Smooth muscle cell of the coronary artery (primary cell): ENCODE measurements around the gene FADS6. TPM values are rescaled to one million over a fixed set of nuclear protein-coding genes. Genes with fewer than 3 reads are reported as not detected.

Experiments
- total RNA-seq: library from RNA; depleted of rRNA; stranded (reverse); fragments of >200 nt; gene quantifications from 2 replicates; pipeline ENCODE4 v1.2.3, GENCODE V29; 2014; ENCODE audit warnings: low replicate concordance

FADS6 gene
- total RNA-seq, result not detected in 2 replicates

GRCh38 chr17:74892974-74893911 is at the start of gene FADS6:
Gene FADS6 (minus strand): TSS chr17:74893633. CDS start chr17:74893595, 38 bp downstream.

GRCh38 chr17:74935585-74936469 is 42.4 kb upstream of the FADS6 start, which contains the start of gene OTOP3:
Gene OTOP3 (plus strand): TSS chr17:74935898. CDS start chr17:74935922, 24 bp downstream.

GRCh38 chr17:74924250-74924948 is 31.0 kb upstream of the FADS6 start, which contains the start of gene OTOP2:
Gene OTOP2 (plus strand): TSS chr17:74924273. CDS start chr17:74924633, 360 bp downstream.

GRCh38 chr17:74922694-74923537 is 29.5 kb upstream of the FADS6 start, which contains the start of gene USH1G:
Gene USH1G (minus strand): TSS chr17:74923255. CDS start chr17:74923073, 182 bp downstream.

GRCh38 chr17:74872313-74873036 is 21.0 kb downstream of the FADS6 start, which contains the start of gene FDXR:
Gene FDXR (minus strand): TSS chr17:74872994. CDS start chr17:74872944, 50 bp downstream.

GRCh38 chr17:74859459-74860228 is 33.8 kb downstream of the FADS6 start, which contains the start of gene GRIN2C:
Gene GRIN2C (minus strand): TSS chr17:74859885. CDS start chr17:74855092, 4,793 bp downstream.

Other genes starting within 250 kb of the FADS6 start
- gene CD300LF, start 180.7 kb downstream of the FADS6 start, total RNA-seq, result not detected in 2 replicates
- gene RAB37, start 156.4 kb downstream of the FADS6 start, total RNA-seq, result 0.15 TPM in 1 of 2 replicates, not detected in the other
- 2.8 and 10.4 TPM in 2 replicates for gene NHERF1, start 145.0 kb downstream of the FADS6 start, total RNA-seq
- 46.3 and 62.8 TPM in 2 replicates for gene NAT9, start 117.3 kb downstream of the FADS6 start, total RNA-seq
- gene GRIN2C, start 33.7 kb downstream of the FADS6 start, total RNA-seq, result 0.15 and 0.23 TPM in 2 replicates
- 36.2 and 37.7 TPM in 2 replicates for gene FDXR, start 20.6 kb downstream of the FADS6 start, total RNA-seq
- gene USH1G, start 29.6 kb upstream of the FADS6 start, total RNA-seq, result not detected in 2 replicates
- not detected in 2 replicates for gene OTOP2, start 30.6 kb upstream of the FADS6 start, total RNA-seq
- not detected in 2 replicates for gene OTOP3, start 42.3 kb upstream of the FADS6 start, total RNA-seq
- 0.23 and 0.90 TPM in 2 replicates for gene HID1, start 79.1 kb upstream of the FADS6 start, total RNA-seq
- gene CDR2L, start 94.0 kb upstream of the FADS6 start, total RNA-seq, result 5.4 and 14.8 TPM in 2 replicates
- gene MRPL58, start 119.0 kb upstream of the FADS6 start, total RNA-seq, result 17.1 and 27.8 TPM in 2 replicates
- 236 and 296 TPM in 2 replicates for gene ATP5PD, start 153.3 kb upstream of the FADS6 start, total RNA-seq
- gene KCTD2, start 153.6 kb upstream of the FADS6 start, total RNA-seq, result 10.4 and 26.4 TPM in 2 replicates
- 0.60 and 2.8 TPM in 2 replicates for gene SLC16A5, start 194.3 kb upstream of the FADS6 start, total RNA-seq
- 2.0 and 2.1 TPM in 2 replicates for gene ARMC7, start 216.3 kb upstream of the FADS6 start, total RNA-seq
- 20.4 and 54.6 TPM in 2 replicates for gene NT5C, start 238.1 kb upstream of the FADS6 start, total RNA-seq